CMK (cell line): Measurements from ENCODE around the gene MORC3.
"Not testable (repeated sequence)": the region's sequence is repeated elsewhere in the genome, so short reads cannot be mapped to it uniquely, and the experiment has no call there.

Experiments
- DNase-seq: peaks from one replicate; pipeline ENCODE4 v3.0.0-alpha.2; 2010; ENCODE audit warnings: low read depth

The MORC3 gene

DNA sequence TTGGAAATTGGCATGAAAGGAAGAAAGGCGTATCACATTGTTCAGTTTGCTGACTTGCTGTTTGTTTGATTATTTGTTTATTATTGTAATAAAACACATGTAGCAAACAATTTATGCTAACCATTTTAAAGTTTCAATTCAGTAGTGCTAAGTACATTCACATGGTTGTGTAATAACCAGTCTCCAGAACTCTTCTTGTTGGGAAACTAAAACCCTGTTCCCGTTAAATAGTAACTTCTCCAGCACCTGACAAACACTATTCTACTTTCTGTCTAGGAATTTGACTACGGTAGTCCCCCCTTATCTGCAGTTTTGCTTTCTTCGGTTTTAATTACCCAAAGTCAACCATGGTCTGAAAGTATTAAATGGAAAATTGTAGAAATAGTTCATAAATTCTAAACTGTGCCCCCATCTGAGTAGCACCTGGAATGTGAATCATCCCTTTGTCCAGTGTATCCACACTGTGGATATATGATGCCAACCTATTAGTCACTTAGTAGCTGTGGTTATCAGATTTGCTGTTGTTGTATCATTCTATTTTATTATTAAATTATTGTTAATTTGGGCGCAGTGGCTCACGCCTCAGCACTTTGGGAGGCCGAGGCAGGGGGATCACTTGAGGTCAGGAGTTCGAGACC lies 5.5 kb downstream of the MORC3 start:
- no peak for DNase-seq

DNA sequence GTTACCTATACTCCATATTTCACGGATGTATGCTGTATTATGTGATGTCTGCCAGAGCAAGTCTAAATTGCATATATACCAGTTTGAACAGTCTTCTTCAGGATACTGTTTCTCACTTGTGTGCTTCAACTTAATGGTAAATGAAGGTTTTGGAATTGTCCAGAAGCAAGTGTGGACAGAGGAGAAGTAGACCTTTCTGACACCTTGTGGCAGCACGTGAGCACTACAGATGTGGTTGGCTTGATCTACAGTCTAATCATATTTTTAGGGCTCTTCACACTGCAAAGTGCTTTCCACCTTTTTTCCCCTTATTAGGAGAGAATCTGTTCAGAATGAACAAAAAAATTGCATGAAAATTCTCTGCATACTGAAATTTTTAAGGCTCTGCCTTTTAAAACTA lies 10.9 kb downstream of the MORC3 start:
- peak; percentile 50 for DNase-seq

DNA sequence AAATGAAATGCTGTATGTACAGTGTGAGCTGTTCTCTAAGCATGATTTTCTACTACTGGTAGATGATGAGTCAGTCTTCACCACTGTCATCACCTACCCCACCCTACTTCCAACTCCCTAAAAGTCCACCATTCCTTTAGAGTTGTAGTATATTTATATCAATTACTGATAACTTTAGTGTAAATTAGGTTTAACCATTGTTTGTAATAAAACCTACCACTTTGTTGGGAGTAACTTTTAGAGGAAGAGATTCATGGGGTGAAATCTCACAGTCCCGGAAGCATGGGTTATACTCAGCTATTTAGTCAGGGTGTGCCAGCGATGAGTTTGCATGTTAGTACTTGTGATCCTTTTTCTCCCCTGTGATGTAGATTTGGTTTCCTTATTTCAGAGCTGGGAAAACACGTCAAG lies 17.1 kb downstream of the MORC3 start:
- DNase-seq: no peak

DNA sequence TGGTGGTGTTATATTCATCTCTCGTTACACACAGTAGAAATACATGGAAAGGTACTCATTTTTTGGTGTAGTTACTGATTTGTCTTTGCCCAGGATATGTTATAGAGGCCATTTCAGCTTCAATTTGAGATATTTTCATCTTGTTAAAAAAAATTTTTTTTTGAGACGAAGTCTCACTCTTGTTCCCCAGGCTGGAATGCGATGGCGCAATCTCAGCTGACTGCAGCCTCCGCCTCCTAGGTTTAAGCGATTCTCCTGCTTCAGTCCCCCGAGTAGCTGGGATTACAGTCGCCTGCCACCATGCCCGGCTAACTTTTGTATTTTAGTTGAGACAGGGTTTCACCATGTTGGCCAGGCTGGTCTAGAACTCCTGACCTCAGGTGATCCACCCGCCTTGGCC lies 19.0 kb downstream of the MORC3 start:
- no peak for DNase-seq

DNA sequence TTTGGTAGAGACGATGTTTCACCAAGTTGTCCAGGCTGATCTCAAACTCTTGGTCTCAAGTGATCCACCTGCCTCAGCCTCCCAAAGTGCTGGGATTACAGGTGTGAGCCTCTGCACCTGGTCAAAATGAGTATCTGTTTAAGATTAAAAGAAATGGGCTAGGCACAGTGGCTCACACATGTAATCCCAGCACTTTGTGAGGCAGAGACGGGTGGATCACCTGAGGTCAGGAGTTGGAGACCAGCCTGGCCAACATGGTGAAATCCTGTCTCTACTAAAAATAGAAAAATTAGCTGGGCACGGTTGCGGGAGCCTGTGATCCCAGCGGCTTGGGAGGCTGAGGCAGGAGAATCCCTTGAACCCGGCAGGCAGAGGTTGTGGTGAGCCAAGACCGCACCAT lies 22.6 kb downstream of the MORC3 start:
- DNase-seq: not testable (repeated sequence)

DNA sequence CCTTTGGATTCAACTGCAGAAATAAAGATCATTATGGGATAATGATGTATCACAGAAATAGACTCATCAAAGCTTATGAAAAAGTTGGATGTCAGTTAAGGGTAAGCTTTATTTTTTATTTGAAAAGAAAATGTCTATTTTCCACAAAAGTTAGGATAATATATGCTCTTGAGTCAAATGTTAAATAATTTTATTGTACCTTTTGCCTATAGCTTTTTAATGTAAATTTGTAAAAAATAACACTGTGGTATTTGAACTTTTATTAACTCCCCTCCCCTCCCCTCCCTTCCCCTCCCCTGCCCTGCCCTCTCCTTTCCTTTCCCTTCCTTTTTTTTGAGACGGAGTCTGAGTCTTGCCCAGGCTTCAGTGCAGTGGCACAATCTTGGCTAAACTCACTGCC lies 24.9 kb downstream of the MORC3 start:
- no peak for DNase-seq

DNA sequence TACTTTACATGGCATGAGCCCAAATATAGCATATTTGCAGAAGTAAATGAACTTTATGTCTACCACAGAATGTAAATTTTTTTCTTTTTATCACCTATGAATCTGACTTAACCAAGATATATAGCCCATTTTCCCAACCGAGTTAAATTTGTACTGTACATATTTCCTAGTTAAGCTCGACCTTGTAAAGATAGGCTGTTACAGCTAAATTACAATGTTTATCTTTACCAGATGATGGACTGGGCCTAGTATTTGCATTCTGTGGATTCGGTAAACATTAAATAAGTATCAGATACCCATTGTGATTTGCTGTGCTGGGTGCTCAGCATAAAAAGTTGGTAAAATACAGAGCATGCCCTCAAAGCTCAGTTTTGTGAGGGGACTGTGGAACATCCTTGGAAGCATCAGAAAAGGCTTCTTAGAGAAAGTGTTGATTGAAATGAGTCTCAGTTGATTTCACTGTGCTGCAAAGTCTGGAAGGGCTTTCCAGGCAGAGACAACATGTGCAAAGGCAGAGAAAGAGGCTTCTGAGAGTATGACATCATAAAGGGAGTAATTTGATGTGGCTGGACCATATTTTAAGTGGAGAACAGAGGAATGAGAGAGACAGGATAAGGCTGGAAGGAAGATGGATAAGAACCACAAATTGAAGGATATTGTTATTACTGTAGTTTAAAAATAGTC lies 27.4 kb downstream of the MORC3 start:
- DNase-seq: no peak

DNA sequence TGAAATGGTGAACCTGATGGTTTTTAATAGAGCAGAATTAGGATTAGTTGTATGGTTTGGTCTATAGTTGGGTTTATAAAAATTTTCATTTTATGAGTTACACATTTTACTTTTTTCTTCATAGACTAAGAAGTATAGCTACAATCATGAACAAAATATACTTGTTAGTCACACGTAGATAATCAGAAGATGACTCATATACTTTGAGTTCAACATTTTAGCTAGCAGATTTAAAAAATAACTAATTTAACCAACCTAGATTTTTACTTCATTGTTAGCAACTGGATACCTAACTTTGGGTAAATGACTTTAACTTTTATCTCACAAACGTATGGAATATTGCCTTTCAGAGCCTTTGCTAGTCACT lies 27.9 kb downstream of the MORC3 start:
- DNase-seq: no peak

DNA sequence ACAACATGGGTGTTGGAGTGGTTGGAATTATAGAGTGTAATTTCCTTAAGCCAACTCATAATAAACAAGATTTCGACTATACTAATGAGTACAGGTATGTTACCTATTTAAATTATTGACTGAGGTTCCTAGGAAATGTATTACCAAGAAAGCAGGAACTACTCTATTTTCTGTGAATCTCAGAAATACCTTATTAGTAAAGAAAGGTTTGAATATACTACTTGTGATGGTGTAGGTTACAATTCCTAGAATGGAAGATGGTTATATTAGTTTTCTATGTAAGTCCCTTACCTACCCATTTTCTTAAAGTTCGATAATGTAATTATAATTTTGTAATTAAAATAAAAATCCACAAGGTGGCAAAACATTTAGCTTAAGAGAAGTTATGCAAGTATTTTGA lies 29.3 kb downstream of the MORC3 start:
- no peak for DNase-seq

DNA sequence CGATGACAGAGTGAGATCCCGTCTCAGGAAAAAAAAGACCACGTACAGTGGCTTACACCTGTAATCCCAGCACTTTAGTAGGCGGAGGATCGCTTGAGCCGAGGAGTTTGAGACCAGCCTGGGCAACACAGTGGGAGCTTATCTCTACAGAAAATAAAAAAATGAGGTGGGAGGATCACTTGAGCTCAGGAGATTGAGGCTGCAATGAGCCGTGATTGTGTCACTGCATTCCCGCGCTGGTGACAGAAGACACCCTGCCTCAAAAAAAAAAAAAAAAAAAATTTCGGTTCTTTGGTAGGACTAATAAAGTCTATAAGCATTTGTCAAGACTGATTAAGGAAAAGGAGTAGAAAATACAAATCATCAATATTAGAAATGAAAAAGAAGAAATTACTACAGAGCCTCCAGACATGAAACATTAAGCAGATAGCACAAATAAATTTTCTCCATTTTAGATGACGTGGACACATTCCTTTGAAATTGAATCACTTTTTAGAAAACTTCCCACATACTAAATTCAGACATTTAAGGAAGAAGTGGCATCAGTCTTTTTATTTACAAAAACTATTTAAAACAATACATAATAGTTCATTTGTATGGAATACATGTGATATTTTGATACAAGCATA lies 30.4 kb downstream of the MORC3 start:
- DNase-seq: no peak

DNA sequence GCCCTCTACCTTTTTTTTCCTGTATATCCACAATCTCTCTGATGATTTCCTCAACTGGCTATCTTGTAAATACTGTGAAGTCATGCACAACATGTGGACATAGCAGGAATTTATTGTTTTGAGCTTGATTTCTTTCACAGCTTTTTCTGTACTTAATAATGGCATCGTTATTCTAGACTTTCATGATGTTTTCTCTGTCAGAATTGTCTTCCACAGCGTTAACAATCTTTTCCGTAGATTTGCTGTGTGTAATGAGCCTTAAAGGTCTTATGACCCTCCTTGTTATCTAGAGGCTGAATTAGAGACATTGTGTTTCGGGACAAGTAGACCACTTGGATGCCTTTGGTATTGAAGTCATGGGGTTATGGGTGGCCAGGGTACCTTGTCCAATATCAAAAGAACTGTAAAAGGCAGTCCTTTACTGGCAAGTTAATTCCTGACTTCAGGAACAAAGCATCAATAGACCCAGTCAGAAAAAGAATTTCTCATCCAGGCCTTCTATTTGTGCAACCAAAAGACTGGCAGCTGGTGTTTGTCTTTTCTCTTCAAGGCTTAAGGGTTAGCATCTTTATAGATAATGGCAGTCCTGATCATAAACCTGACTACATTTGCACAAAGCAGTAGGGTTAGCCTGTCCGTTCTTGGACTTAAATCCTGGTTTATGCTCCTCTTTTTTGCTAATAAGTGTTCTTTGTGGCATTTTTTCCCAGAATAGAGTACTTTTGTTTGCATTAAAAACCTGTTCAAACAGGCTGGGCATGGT lies 35.1 kb downstream of the MORC3 start:
- DNase-seq: no peak

DNA sequence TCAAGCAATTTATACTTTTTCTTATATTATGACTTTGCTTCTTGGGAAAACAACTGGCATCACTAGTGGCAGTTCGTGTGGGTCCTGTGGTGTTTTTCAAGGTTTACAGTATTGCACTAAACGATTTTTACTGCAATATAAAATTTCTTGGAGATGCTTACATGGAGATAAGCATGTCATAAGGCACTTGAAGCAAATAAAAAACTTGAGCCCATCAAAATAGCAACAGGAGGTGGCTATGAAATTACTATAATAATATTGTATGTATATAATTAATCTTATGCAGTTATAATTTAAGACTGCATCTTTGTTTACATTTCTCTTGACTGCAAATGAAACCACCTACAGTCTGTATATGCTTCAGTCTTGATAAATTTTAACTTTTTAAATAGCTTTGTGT lies 35.9 kb downstream of the MORC3 start:
- no peak for DNase-seq

DNA sequence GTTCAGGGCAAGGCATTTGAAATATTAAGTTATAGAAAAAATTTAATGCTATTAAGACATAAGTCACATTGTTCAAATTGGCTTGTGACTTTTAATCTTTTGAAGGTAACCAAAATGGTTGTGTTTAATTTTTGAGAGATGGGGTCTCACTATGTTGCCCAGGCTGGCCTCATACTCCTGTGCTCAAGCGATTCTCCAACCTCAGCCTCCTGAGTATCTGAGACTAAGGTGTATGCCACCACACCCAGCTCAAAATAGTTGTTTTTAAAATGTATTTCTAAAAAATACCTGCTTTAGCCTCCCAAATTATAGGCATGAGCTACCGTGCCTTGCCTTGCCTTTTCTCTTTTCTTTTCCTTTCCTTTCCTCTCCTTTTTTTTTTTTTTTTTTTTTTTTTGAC lies 39.2 kb downstream of the MORC3 start:
- no peak for DNase-seq

DNA sequence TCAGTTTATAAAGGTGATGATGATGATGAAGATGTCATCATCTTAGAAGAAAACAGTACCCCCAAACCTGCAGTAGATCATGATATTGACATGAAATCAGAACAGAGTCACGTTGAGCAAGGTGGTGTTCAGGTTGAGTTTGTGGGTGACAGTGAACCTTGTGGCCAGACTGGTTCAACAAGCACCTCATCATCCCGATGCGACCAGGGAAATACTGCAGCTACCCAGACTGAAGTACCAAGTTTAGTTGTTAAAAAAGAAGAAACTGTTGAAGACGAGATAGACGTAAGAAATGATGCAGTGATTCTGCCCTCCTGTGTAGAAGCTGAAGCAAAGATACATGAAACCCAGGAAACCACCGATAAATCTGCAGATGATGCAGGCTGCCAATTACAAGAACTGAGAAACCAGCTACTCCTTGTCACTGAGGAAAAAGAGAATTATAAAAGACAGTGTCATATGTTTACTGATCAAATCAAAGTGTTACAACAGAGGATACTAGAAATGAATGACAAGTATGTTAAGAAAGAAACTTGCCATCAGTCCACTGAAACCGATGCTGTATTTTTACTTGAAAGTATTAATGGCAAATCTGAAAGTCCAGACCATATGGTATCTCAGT lies 49.2 kb downstream of the MORC3 start:
- DNase-seq: no peak

DNA sequence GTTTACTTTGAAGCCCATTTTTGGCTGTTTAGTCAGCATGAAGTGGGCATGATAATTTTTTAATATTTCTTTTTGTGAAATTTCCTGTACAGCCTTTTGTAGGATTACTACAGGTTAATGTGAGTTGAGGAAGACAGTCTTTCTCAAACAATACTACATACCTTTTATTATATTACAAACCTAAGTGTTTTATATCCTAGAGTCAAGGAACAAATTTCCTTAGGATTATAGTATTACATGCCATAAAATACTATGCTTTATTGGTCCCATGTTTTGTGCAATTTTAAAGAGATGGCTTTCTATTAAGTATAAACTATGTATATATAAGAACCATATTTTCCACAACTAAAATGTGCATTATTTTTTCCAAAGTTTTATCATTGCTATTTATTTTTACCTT lies 56.0 kb downstream of the MORC3 start:
- no peak for DNase-seq

DNA sequence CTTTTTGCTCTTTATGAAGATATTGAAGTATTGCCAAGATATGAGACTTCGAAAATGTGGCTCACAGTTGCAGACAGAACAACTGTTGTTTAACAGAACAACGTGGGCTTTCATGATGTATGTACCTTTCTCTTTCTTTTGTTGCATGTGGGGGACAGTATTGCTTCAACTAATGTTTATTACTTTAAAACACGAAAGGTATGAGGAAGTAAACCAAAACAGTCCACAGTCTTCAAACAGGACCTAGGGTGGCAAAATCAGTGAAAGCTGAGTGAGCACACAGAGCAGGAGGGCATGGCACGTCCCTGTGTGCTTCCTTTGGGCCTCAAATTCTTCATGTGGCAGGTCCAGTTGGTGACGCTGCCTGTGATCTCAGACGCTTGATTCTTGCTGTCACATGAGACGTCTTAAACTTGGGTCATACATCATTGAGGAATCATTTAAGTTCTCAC lies 57.4 kb downstream of the MORC3 start:
- DNase-seq: no peak

DNA sequence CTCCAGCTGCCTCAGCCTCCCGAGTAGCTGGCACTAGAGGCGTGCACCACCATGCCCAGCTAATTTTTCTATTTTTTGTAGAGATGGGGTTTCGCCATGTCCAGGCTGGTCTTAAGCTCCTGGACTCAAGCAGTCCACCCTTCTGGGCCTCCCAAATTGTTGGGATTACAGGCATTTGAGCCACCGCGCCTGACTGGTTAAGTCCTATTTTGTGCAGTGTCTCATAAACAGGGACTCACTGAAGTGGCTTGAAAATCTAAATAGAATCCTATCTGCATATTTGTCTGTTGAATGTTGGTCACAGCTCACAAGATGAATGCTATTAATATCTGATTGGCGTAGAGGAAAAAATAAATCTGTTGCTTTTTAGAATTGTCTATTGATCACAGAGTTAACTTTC lies 59.3 kb downstream of the MORC3 start:
- no peak for DNase-seq

DNA sequence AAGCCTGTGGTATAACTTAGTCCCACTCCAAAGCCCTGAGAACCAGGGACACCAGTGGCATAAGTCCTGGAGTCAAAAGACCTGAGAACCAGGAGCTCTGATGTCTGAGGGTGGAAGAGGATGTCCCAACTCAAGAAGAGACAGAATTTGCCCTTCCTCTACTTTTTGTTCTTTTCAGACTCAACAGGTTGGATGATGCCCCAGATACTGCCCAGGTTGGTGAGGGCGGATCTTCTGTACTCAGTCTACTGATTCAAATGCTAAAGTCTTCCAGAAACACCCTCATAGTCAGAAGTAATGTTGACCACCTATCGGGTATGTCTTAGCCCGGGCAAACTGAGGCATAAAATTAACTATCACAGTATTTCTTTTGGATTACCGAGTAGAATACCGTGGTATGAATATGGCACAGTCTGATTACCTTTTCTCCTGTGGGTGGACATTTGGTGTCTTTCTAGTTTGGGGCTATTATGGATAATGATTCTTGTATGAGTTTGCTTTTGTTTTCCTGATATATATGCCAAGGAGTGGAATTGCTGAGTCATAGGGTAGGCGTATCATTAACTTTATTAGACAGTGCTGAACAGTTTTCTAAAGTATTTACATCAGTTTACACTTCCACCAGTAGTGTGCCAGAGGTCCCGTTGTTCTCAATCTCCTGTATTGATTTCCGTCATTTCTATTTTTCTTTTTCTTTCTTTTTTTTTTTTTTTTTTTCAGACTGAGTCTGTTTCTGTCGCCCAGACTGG lies 62.0 kb downstream of the MORC3 start:
- no peak for DNase-seq

DNA sequence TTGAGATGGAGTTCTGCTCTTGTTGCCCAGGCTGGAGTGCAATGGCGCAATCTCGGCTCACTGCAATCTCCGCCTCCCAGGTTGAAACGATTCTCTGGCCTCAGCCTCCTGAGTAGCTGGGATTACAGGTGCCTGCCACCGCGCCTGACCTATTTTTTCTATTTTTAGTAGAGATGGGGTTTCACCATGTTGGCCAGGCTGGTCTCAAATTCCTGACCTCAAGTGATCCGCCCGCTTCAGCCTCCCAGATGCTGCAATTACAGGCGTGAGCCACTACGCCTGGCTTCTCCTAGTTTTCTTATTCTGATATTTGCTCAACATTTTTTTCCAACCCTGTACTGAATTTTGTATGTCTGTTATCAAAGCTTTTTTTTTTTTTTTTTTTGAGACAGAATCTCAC lies 62.7 kb downstream of the MORC3 start:
- DNase-seq: not testable (repeated sequence)

DNA sequence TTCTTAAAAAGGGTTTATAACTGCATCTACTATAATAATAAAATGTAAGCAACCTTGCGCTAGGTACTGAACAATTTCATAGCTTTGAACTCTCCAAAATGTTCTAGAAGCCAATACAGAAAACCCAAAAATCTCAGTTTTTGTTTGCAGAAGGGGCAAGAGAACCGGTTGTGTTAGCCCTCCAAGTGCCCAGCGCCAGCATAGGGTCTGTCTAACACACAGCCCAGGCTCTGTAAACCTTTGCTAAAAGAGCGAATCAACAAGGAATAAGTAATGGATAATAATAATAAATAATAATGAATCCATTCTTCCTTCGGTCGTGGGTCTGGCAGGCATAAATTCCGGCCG lies 64.9 kb downstream of the MORC3 start:
- no peak for DNase-seq

DNA sequence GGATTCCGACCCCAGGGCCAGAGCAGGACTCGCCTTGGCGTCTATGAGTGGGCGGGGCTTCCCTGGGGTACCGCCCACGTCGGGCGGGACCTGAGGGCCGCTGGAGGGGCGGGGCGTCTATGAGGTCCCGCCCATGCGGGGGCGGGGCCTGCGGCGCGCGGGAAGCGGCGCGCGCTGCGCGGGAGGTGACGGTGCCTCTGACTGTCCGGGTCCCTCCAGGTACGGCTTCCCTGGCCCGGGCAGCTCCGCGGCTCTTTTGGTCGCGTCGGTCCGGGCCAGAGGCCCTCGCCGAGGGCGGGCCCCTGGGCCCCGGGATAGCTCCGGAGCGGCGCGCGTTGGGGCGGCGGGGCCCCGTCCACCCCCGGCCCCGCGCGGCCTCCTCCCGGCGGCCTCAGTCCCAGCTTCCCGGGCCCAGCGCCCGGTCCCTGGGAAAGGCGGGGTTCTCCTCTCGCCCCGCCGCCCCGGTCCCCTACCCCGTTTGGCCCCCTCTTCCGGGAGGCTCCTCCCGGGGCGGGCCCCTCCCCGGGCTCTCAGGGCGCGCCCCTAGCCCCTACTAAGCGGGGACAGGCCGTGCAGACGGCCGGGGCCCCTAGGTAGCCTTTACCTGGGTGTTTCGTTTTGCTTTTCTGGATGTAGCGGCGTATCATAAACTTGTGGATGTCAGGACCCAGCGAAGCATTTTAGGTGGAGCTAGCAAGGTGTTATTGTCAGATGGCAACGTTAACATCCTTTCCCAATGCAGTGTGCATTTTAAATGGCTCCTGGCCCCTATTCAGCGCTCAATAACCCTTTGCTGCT lies 65.4 kb downstream of the MORC3 start, which contains the start of gene CHAF1B:
Gene CHAF1B (plus strand): TSS at position 160 of the 798 bp plus-strand sequence. CDS start 745 bp downstream, outside the sequence.
- peak; percentile 80 for DNase-seq
